OCI-LY3 (cell line): ENCODE data around the gene BTBD17.

Experiments
- CTCF ChIP-seq: fragments of 200-600, 300-600 bp; sonication (generic); IDR thresholded peaks from 2 replicates; pipeline ENCODE4 v1.5.1; 2014; ENCODE audit warnings: antibody characterized with exemption, low read length, low read depth
- EZH2phosphoT487 ChIP-seq: fragments of 200-600 bp; shearing (Covaris generic); IDR thresholded peaks from 2 replicates; pipeline ENCODE4 v1.6.1; 2018; ENCODE audit warnings: antibody characterized with exemption, mixed run types, low read depth

GRCh38 chr17:74404218-74404617 is 42.5 kb upstream of the BTBD17 start:
- TF ChIP-seq CTCF (no peak), EZH2phosphoT487 (no peak)
